GM23338 (cell line): ENCODE measurements around the gene ASXL3. TPM values are rescaled to one million over a fixed set of nuclear protein-coding genes. Genes with fewer than 3 reads are reported as not detected.
A peak's percentile ranks its signal among the peaks of the same experiment; 100 is the strongest.

Source experiments
- ATAC-seq: fragments of 200-7000 bp; cut with Tn5 transposase; 3 replicates; pipeline ENCODE4 v1.9.1; 2020
- DNase-seq: peaks from one replicate; pipeline ENCODE4 v3.0.0-alpha.2; 2015; ENCODE audit warnings: low spot score
- H2AFZ ChIP-seq: fragments of 200-600 bp; sonication (generic); 2 replicates; pipeline ENCODE4 v1.8.0; 2016; ENCODE audit warnings: antibody characterized with exemption, mild to moderate bottlenecking, moderate library complexity
- H3F3A ChIP-seq: fragments of 200-600 bp; sonication (generic); replicated peaks from 2 replicates; pipeline ENCODE4 v1.8.0; 2017; ENCODE audit warnings: antibody characterized with exemption, mixed run types, low read depth
- H3K27ac ChIP-seq: fragments of 200-600 bp; sonication (generic); 2 replicates; pipeline ENCODE4 v1.6.1; 2016; ENCODE audit warnings: low read depth
- H3K27me3 ChIP-seq: fragments of 200-600 bp; sonication (generic); 2 replicates; pipeline ENCODE4 v1.8.0; 2016; ENCODE audit warnings: mild to moderate bottlenecking, mixed run types, moderate library complexity; ENCODE audit not compliant: insufficient read depth
- H3K36me3 ChIP-seq: fragments of 200-600 bp; sonication (generic); 2 replicates; pipeline ENCODE4 v1.8.0; 2016; ENCODE audit warnings: mild to moderate bottlenecking; ENCODE audit not compliant: insufficient read depth
- H3K4me1 ChIP-seq: fragments of 200-600 bp; sonication (generic); 2 replicates; pipeline ENCODE4 v1.8.0; 2016; ENCODE audit warnings: mild to moderate bottlenecking, moderate library complexity; ENCODE audit not compliant: insufficient read depth
- H3K4me2 ChIP-seq: fragments of 200-600 bp; sonication (generic); 2 replicates; pipeline ENCODE4 v1.7.1; 2017; ENCODE audit warnings: mixed run types
- H3K4me3 ChIP-seq: fragments of 200-600 bp; sonication (generic); 2 replicates; pipeline ENCODE4 v1.6.1; 2016; ENCODE audit warnings: mixed run types
- H3K79me2 ChIP-seq: fragments of 200-600 bp; sonication (generic); replicated peaks from 2 replicates; pipeline ENCODE4 v1.8.0; 2017; ENCODE audit warnings: mild to moderate bottlenecking; ENCODE audit not compliant: insufficient read depth
- H3K9me2 ChIP-seq: fragments of 200-600 bp; sonication (generic); 2 replicates; pipeline ENCODE4 v1.8.0; 2017; ENCODE audit not compliant: insufficient read depth
- H4K20me1 ChIP-seq: fragments of 200-600 bp; sonication (generic); replicated peaks from 2 replicates; pipeline ENCODE4 v1.8.0; 2017; ENCODE audit warnings: mild to moderate bottlenecking; ENCODE audit not compliant: insufficient read depth
- H3K27ac Mint-ChIP-seq: 2 replicates; pipeline ENCODE4 v1.8.0; 2020; ENCODE audit warnings: inconsistent platforms, mild to moderate bottlenecking, moderate library complexity, mixed read lengths
- H3K27me3 Mint-ChIP-seq: 3 replicates; pipeline ENCODE4 v1.8.0; 2022; ENCODE audit warnings: low read depth, mild to moderate bottlenecking, moderate library complexity, mixed read lengths, inconsistent platforms; ENCODE audit not compliant: insufficient read depth, poor library complexity
- H3K36me3 Mint-ChIP-seq: 3 replicates; pipeline ENCODE4 v1.8.0; 2021; ENCODE audit warnings: low read depth, mild to moderate bottlenecking, inconsistent platforms, moderate library complexity, mixed read lengths
- H3K4me1 Mint-ChIP-seq: 3 replicates; pipeline ENCODE4 v1.8.0; 2020; ENCODE audit warnings: mild to moderate bottlenecking, inconsistent platforms, mixed read lengths
- H3K4me3 Mint-ChIP-seq: 3 replicates; pipeline ENCODE4 v1.8.0; 2021; ENCODE audit warnings: moderate library complexity, mild to moderate bottlenecking, inconsistent platforms, mixed read lengths
- H3K9me3 Mint-ChIP-seq: 3 replicates; pipeline ENCODE4 v1.8.0; 2020; ENCODE audit warnings: moderate library complexity, mild to moderate bottlenecking, inconsistent platforms, mixed read lengths
- CREB1 ChIP-seq: fragments of 250-450 bp; sonication (Bioruptor Pico); IDR thresholded peaks from 2 replicates; pipeline ENCODE4 v1.5.0; 2020; ENCODE audit warnings: low read depth, mild to moderate bottlenecking, moderate library complexity
- CTCF ChIP-seq, 2 experiments: fragments of 200-600 bp in 1 of 2; sonication (generic) in 1 of 2; conservative IDR thresholded peaks; 2 replicates each; pipeline versions ENCODE4 v1.5.1 to v1.6.1; 2016 to 2017; ENCODE audit warnings: antibody characterized with exemption in 2 of 2, low read depth in 2 of 2, mild to moderate bottlenecking in 2 of 2, moderate library complexity in 1 of 2
- ETS1 ChIP-seq: IDR thresholded peaks from 2 replicates; pipeline ENCODE4 v1.6.1; 2016; ENCODE audit warnings: antibody characterized with exemption
- EZH2 ChIP-seq: fragments of 200-600 bp; sonication (generic); IDR thresholded peaks from one replicate; pipeline ENCODE4 v1.8.0; 2017; ENCODE audit warnings: antibody characterized with exemption, mild to moderate bottlenecking, low read depth; ENCODE audit not compliant: unreplicated experiment
- EZH2phosphoT487 ChIP-seq: fragments of 200-600 bp; sonication (generic); IDR thresholded peaks from one replicate; pipeline ENCODE4 v1.8.1; 2018; ENCODE audit warnings: antibody characterized with exemption; ENCODE audit not compliant: unreplicated experiment
- JUNB ChIP-seq: IDR thresholded peaks from one replicate; pipeline ENCODE4 v1.6.1; 2016; ENCODE audit warnings: antibody characterized with exemption; ENCODE audit not compliant: unreplicated experiment
- NANOG ChIP-seq: IDR thresholded peaks from 2 replicates; pipeline ENCODE4 v1.6.1; 2016; ENCODE audit warnings: antibody characterized with exemption, borderline replicate concordance
- POLR2AphosphoS5 ChIP-seq: IDR thresholded peaks from 2 replicates; pipeline ENCODE4 v1.6.1; 2016; ENCODE audit warnings: antibody characterized with exemption, low read depth
- REST ChIP-seq: IDR thresholded peaks from one replicate; pipeline ENCODE4 v1.6.1; 2018; ENCODE audit warnings: antibody characterized with exemption; ENCODE audit not compliant: unreplicated experiment
- STAT1 ChIP-seq: IDR thresholded peaks from one replicate; pipeline ENCODE4 v1.6.1; 2016; ENCODE audit warnings: antibody characterized with exemption; ENCODE audit not compliant: unreplicated experiment
- ZNF114 ChIP-seq: fragments of 250-450 bp; sonication (Bioruptor Pico); IDR thresholded peaks from 2 replicates; pipeline ENCODE4 v1.5.0; 2020; ENCODE audit warnings: mild to moderate bottlenecking, moderate library complexity
- ZNF331 ChIP-seq: fragments of 250-450 bp; sonication (Bioruptor Pico); IDR thresholded peaks from 2 replicates; pipeline ENCODE4 v1.5.0; 2020; ENCODE audit warnings: low read depth, mild to moderate bottlenecking, moderate library complexity
- ZNF462 ChIP-seq: fragments of 250-450 bp; sonication (Bioruptor Pico); IDR thresholded peaks from 2 replicates; pipeline ENCODE4 v1.5.0; 2020; ENCODE audit warnings: mild to moderate bottlenecking, moderate library complexity
- polyA plus RNA-seq: library from polyadenylated mRNA; unstranded; fragments of >200 nt; fragmentation: Nextera tagmentation; extraction: Ambion mirVana; gene quantifications from 2 replicates; pipeline ENCODE4 v1.2.1, GENCODE V29; 2016
- total RNA-seq: library from RNA; depleted of rRNA; stranded (reverse); fragments of >200 nt; shearing (Covaris generic); gene quantifications from 2 replicates; pipeline ENCODE4 v1.2.3, GENCODE V29; 2014

Gene ASXL3
- total and polyA plus RNA-seq, 2 experiments from 2014 or later = 0.23 to 1.4 TPM

GRCh38 chr18:33560686-33561370 is 17.2 kb upstream of the ASXL3 start:
- no peak for TF ChIP-seq ZNF462
- no peak for TF ChIP-seq EZH2phosphoT487
- TF ChIP-seq STAT1 = no peak
- no peak for TF ChIP-seq CREB1
- TF ChIP-seq ZNF331 (CRISPR knock-in tag) = no peak
- no peak for TF ChIP-seq REST
- TF ChIP-seq EZH2 = no peak
- TF ChIP-seq ETS1 = no peak
- TF ChIP-seq JUNB = no peak
- no peak for TF ChIP-seq NANOG
- no peak for TF ChIP-seq POLR2AphosphoS5
- TF ChIP-seq ZNF114 (CRISPR knock-in tag) = no peak
- TF ChIP-seq CTCF (conservative IDR thresholded peaks at IDR 0.05; ENCODE audit: low read depth in 2 of 2) = no peak
- ATAC-seq (peak; percentile 68), DNase-seq (peak; percentile 29)
- Histone ChIP-seq H3K27me3 (no peaks in the 10 kb centered on the region), H3F3A (no peaks in the 10 kb centered on the region), H3K79me2 (no peaks in the 10 kb centered on the region), H3K36me3 (no peaks in the 10 kb centered on the region), H2AFZ (peak overlapping the region; percentile 74), H3K27ac (no peak overlapping the region), H4K20me1 (no peaks in the 10 kb centered on the region), H3K4me3 (no peak overlapping the region), H3K4me1 (0 out of 2 replicates have a peak, but pooled peaks cover 4% of the 10 kb centered on the region), H3K4me2 (no peak overlapping the region), H3K9me2 (no peaks in the 10 kb centered on the region)
- Mint-ChIP-seq H3K27ac (peak overlapping the region; percentile 43; the same call in 1 of the 2 replicates), H3K9me3 (peaks cover 3% of the 10 kb centered on the region; the same call in 1 of the 3 replicates), H3K36me3 (no peaks in the 10 kb centered on the region; the same call in 2 of the 3 replicates), H3K4me1 (peaks cover 5% of the 10 kb centered on the region; the same call in 2 of the 3 replicates), H3K4me3 (no peak overlapping the region), H3K27me3 (no peaks in the 10 kb centered on the region)
